A549 (cell line): ENCODE results near the gene MGAT5. TPM values are rescaled to one million over a fixed set of nuclear protein-coding genes. Genes with fewer than 3 reads are reported as not detected.

Experiments used
- ATAC-seq, 2 experiments: fragments of 200-7000 bp in 1 of 2; fragments of >200 bp in 1 of 2; cut with Nextera tagmentation in 1 of 2; cut with Tn5 transposase in 1 of 2; 3 replicates each; pipeline versions ENCODE4 v1.8.0 to v1.9.1; 2018 to 2020; ENCODE audit warnings: mild to moderate bottlenecking in 1 of 2, moderate library complexity in 1 of 2
- CTCF ChIA-PET: fragments of 300-600 bp; sonication (Branson Sonifier 250); formaldehyde crosslinking; extraction: SDS; loops from one replicate; lab custom pipeline; 2021; ENCODE audit warnings: antibody characterized with exemption, inconsistent platforms; lab: Yijun Ruan, JAX
- POLR2A ChIA-PET: fragments of 350-600 bp; formaldehyde crosslinking; extraction: SDS; loops from one replicate; lab custom pipeline; 2021; ENCODE audit warnings: antibody characterized with exemption, inconsistent platforms; lab: Yijun Ruan, JAX
- DNase-seq, 2 experiments: peaks; one replicate each; pipeline versions ENCODE4 v3.0.0 to v3.0.0-alpha.2; 2011 to 2016; ENCODE audit warnings: low read depth in 1 of 2, low spot score in 1 of 2
- FAIRE-seq: peaks from 2 replicates; lab custom pipeline; 2011; peaks lifted over from hg19 to GRCh38; lab: Jason Lieb, UNC
- H3K27ac ChIP-seq, 2 experiments: fragments of >200 bp; sonication (Bioruptor Twin); formaldehyde crosslinking; 3 replicates each; pipeline ENCODE4 v1.5.1; 2016 to 2017
- H3K4me1 ChIP-seq: fragments of >200 bp; sonication (Bioruptor Twin); formaldehyde crosslinking; 3 replicates; pipeline ENCODE4 v1.6.1; 2016
- H3K4me2 ChIP-seq: fragments of >200 bp; sonication (Bioruptor Twin); formaldehyde crosslinking; 3 replicates; pipeline ENCODE4 v1.6.1; 2016
- H3K4me3 ChIP-seq: fragments of >200 bp; sonication (Bioruptor Twin); formaldehyde crosslinking; 3 replicates; pipeline ENCODE4 v1.5.1; 2016
- H3K9me3 ChIP-seq: fragments of >200 bp; sonication (Bioruptor Twin); formaldehyde crosslinking; 3 replicates; pipeline ENCODE4 v1.6.1; 2016
- ATOH8 ChIP-seq: fragments of 250-450 bp; sonication (Bioruptor Pico); IDR thresholded peaks from 2 replicates; pipeline ENCODE4 v1.5.0; 2020; ENCODE audit warnings: low read depth, mild to moderate bottlenecking, moderate library complexity
- BCL3 ChIP-seq: fragments of >200 bp; sonication (Bioruptor Twin); formaldehyde crosslinking; IDR thresholded peaks from 3 replicates; pipeline ENCODE4 v1.6.1; 2016
- CTCF ChIP-seq: fragments of >200 bp; sonication (Bioruptor Twin); formaldehyde crosslinking; IDR thresholded peaks from 3 replicates; pipeline ENCODE4 v1.5.1; 2016
- EHMT2 ChIP-seq: fragments of 200-600 bp; sonication (generic); IDR thresholded peaks from 2 replicates; pipeline ENCODE4 v1.6.1; 2016; ENCODE audit warnings: antibody characterized with exemption, low read depth, mild to moderate bottlenecking, moderate library complexity
- EP300 ChIP-seq, 2 experiments: fragments of >200 bp; sonication (Bioruptor Twin); formaldehyde crosslinking; IDR thresholded peaks; 2 replicates in 1 of 2; 3 replicates in 1 of 2; pipeline ENCODE4 v1.6.1; 2016 to 2017
- FOSL2 ChIP-seq, 2 experiments: fragments of 450-650 bp in 1 of 2; fragments of >200 bp in 1 of 2; sonication (Bioruptor Twin) in 1 of 2; formaldehyde crosslinking; IDR thresholded peaks; 2 replicates each; pipeline versions ENCODE4 v1.5.0 to v1.6.1; 2016 to 2020; ENCODE audit warnings: mild to moderate bottlenecking in 1 of 2, moderate library complexity in 1 of 2
- GATA3 ChIP-seq: IDR thresholded peaks from 2 replicates; pipeline ENCODE4 v1.6.1; 2012; ENCODE audit warnings: borderline replicate concordance
- HDAC2 ChIP-seq: fragments of 200-600 bp; sonication (generic); IDR thresholded peaks from 2 replicates; pipeline ENCODE4 v1.6.1; 2016
- HES2 ChIP-seq: fragments of >200 bp; sonication (Bioruptor Twin); formaldehyde crosslinking; IDR thresholded peaks from 2 replicates; pipeline ENCODE4 v1.6.1; 2016
- HOXA7 ChIP-seq: fragments of 250-450 bp; sonication (Bioruptor Pico); IDR thresholded peaks from 2 replicates; pipeline ENCODE4 v1.5.0; 2020; ENCODE audit warnings: mild to moderate bottlenecking, moderate library complexity
- HOXB13 ChIP-seq: fragments of 250-450 bp; sonication (Bioruptor Pico); IDR thresholded peaks from 2 replicates; pipeline ENCODE4 v1.5.0; 2020; ENCODE audit warnings: low read depth, mild to moderate bottlenecking, moderate library complexity
- HOXB5 ChIP-seq: fragments of 250-450 bp; sonication (Bioruptor Pico); IDR thresholded peaks from 2 replicates; pipeline ENCODE4 v1.5.0; 2020; ENCODE audit warnings: mild to moderate bottlenecking, moderate library complexity
- JUNB ChIP-seq: fragments of >200 bp; sonication (Bioruptor Twin); formaldehyde crosslinking; IDR thresholded peaks from 2 replicates; pipeline ENCODE4 v1.6.1; 2016
- KDM1A ChIP-seq: fragments of 200-600 bp; sonication (generic); IDR thresholded peaks from 2 replicates; pipeline ENCODE4 v1.6.1; 2016; ENCODE audit warnings: low read depth, mild to moderate bottlenecking
- MAZ ChIP-seq: fragments of 150-350 bp; IDR thresholded peaks from 2 replicates; pipeline ENCODE4 v1.6.1; 2014; ENCODE audit warnings: antibody characterized with exemption, low read depth, low read length, borderline replicate concordance
- NPAS2 ChIP-seq: fragments of 250-450 bp; sonication (Bioruptor Pico); IDR thresholded peaks from 2 replicates; pipeline ENCODE4 v1.8.0; 2022; ENCODE audit warnings: mild to moderate bottlenecking, moderate library complexity, borderline replicate concordance
- TFCP2L1 ChIP-seq: fragments of 250-450 bp; sonication (Bioruptor Pico); IDR thresholded peaks from 2 replicates; pipeline ENCODE4 v1.5.0; 2021; ENCODE audit warnings: mild to moderate bottlenecking
- WGBS: methylation state at CpG from one replicate; pipeline ENCODE4 v1.1.6; 2017; ENCODE audit errors: missing lambda C conversion rate; 5-methylcytosine and 5-hydroxymethylcytosine counted together
- polyA plus RNA-seq, 4 experiments: library from polyadenylated mRNA; depleted of rRNA in 3 of 4; stranded (reverse); fragments of >200 nt; fragmentation: RNase III in 1 of 4; extraction: RNeasy Plus Mini Kit Qiagen cat#74134 plus additional on column Dnase treatment in 1 of 4; gene quantifications; 2 replicates in 3 of 4; 3 replicates in 1 of 4; pipeline ENCODE4 v1.2.3, GENCODE V29; 2011 to 2017
- TF ChIP-seq, protein P1 (sequence below): fragments of 450-650 bp; IDR thresholded peaks from 2 replicates; pipeline ENCODE4 v1.6.1; 2014; ENCODE audit warnings: antibody characterized with exemption
- TF ChIP-seq, protein P2 (sequence below): fragments of 200-600 bp; sonication (generic); IDR thresholded peaks from 2 replicates; pipeline ENCODE4 v1.6.1; 2016; ENCODE audit warnings: antibody characterized with exemption, mild to moderate bottlenecking, moderate library complexity
- TF ChIP-seq, protein P3 (sequence below): IDR thresholded peaks from 2 replicates; pipeline ENCODE4 v1.6.1; 2012; ENCODE audit warnings: low read depth, borderline replicate concordance

The MGAT5 gene
- polyA plus RNA-seq, 2 of the 4 experiments (the other 2 are of a cell fraction), result 13.2 to 17.1 TPM

- no peak for FAIRE-seq
- ChIA-PET CTCF (interaction anchor here (4.0 kb wide), 1 partner anchor 12 kb away, joined by 19 read pairs; no protein-coding TSS in a partner anchor), POLR2A (no interaction called here)
- no peak for DNase-seq
- ATAC-seq, result no peak
- Histone ChIP-seq H3K27ac (no peak overlapping the region), H3K4me1 (no peaks in the 10 kb centered on the region), H3K4me2 (no peak overlapping the region), H3K9me3 (0 out of 3 replicates have a peak, but pooled peaks cover 5% of the 10 kb centered on the region), H3K4me3 (no peak overlapping the region)
- TF ChIP-seq HOXB5 (CRISPR knock-in tag) (no peak), GATA3 (no peak), JUNB (no peak), EHMT2 (no peak), HOXB13 (CRISPR knock-in tag) (no peak), MAZ (no peak), CTCF (no peak), HDAC2 (no peak), TFCP2L1 (CRISPR knock-in tag) (no peak), BCL3 (no peak)
- TF ChIP-seq, protein P1, sequence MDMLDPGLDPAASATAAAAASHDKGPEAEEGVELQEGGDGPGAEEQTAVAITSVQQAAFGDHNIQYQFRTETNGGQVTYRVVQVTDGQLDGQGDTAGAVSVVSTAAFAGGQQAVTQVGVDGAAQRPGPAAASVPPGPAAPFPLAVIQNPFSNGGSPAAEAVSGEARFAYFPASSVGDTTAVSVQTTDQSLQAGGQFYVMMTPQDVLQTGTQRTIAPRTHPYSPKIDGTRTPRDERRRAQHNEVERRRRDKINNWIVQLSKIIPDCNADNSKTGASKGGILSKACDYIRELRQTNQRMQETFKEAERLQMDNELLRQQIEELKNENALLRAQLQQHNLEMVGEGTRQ, result no peak
- 90% methylated on average over 2 of the region's 2 CpGs for WGBS
Observed at GRCh38 chr2:134232868-134233727, 20.8 kb upstream of the MGAT5 start.

- ATAC-seq (no peak), FAIRE-seq (no peak), DNase-seq (no peak)
- POLR2A ChIA-PET, result no interaction called here
- Histone ChIP-seq H3K4me1 (no peaks in the 10 kb centered on the region), H3K4me3 (no peak overlapping the region), H3K4me2 (no peak overlapping the region), H3K9me3 (0 out of 3 replicates have a peak, but pooled peaks cover 3% of the 10 kb centered on the region), H3K27ac (no peak overlapping the region)
- TF ChIP-seq KDM1A, result no peak
- TF ChIP-seq, protein P2, sequence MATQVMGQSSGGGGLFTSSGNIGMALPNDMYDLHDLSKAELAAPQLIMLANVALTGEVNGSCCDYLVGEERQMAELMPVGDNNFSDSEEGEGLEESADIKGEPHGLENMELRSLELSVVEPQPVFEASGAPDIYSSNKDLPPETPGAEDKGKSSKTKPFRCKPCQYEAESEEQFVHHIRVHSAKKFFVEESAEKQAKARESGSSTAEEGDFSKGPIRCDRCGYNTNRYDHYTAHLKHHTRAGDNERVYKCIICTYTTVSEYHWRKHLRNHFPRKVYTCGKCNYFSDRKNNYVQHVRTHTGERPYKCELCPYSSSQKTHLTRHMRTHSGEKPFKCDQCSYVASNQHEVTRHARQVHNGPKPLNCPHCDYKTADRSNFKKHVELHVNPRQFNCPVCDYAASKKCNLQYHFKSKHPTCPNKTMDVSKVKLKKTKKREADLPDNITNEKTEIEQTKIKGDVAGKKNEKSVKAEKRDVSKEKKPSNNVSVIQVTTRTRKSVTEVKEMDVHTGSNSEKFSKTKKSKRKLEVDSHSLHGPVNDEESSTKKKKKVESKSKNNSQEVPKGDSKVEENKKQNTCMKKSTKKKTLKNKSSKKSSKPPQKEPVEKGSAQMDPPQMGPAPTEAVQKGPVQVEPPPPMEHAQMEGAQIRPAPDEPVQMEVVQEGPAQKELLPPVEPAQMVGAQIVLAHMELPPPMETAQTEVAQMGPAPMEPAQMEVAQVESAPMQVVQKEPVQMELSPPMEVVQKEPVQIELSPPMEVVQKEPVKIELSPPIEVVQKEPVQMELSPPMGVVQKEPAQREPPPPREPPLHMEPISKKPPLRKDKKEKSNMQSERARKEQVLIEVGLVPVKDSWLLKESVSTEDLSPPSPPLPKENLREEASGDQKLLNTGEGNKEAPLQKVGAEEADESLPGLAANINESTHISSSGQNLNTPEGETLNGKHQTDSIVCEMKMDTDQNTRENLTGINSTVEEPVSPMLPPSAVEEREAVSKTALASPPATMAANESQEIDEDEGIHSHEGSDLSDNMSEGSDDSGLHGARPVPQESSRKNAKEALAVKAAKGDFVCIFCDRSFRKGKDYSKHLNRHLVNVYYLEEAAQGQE, result no peak
- TF ChIP-seq HES2, result no peak
- TF ChIP-seq, protein P3, sequence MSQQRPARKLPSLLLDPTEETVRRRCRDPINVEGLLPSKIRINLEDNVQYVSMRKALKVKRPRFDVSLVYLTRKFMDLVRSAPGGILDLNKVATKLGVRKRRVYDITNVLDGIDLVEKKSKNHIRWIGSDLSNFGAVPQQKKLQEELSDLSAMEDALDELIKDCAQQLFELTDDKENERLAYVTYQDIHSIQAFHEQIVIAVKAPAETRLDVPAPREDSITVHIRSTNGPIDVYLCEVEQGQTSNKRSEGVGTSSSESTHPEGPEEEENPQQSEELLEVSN, result no peak
- no peak for TF ChIP-seq FOSL2 (IDR thresholded peaks at IDR 0.05)
- no peak for TF ChIP-seq FOSL2 (CRISPR knock-in tag; IDR thresholded peaks at IDR 0.05)
- TF ChIP-seq ATOH8 (CRISPR knock-in tag), result no peak
- TF ChIP-seq HOXA7 (CRISPR knock-in tag), result no peak
- no peak for TF ChIP-seq NPAS2 (CRISPR knock-in tag)
- no peak for TF ChIP-seq EP300 (IDR thresholded peaks at IDR 0.05)
- 90% methylated on average over 2 of the region's 2 CpGs for WGBS
- CTCF ChIA-PET, result interaction anchor here (2.9 kb wide), 1 partner anchor 12 kb away, joined by 16 read pairs; no protein-coding TSS in a partner anchor
Observed at GRCh38 chr2:134233728-134234136, 20.1 kb upstream of the MGAT5 start.
